ENCODE data around the gene PSMB3. TPM values are rescaled to one million over a fixed set of nuclear protein-coding genes. Genes with fewer than 3 reads are reported as not detected.

The PSMB3 gene
- polyA plus RNA-seq, 3 donors: 315 to 689 (median 625) TPM

- no peak for TF ChIP-seq CTCF (IDR thresholded peaks at IDR 0.05)
- Mint-ChIP-seq H3K9me3 (peaks cover 0 to 5% (median 0%) of the 10 kb centered on the region in 7 donors), H3K36me3 (peaks cover 19 to 24% of the 10 kb centered on the region in 2 donors), H3K27ac (peak within 1 kb of the TSS; percentile 91 to 100 (median 95)), H3K4me1 (peaks cover 57% of the 10 kb centered on the region), H3K4me3 (peak within 1 kb of the TSS; percentile 94 to 98), H3K27me3 (ENCODE audit: low read depth in 3 of 3) (peaks cover 7 to 23% (median 16%) of the 10 kb centered on the region in 3 donors)
- peak within 1 kb of the TSS; percentile 99 to 100 for H3K27ac ChIP-seq (ENCODE audit: low read depth in 1 of 2, low read length in 2 of 2)
- H3K4me3 ChIP-seq (replicated peaks in 1 of 3; ENCODE audit: low read depth in 2 of 3, low read length in 3 of 3): peak within 1 kb of the TSS; percentile 86 to 93 (median 90)
- H3K4me2 ChIP-seq (replicated peaks; ENCODE audit: extremely low read depth, low read length, poor library complexity, severe bottlenecking): peak within 1 kb of the TSS; percentile 93
- H3K9me3 ChIP-seq (replicated peaks in 1 of 2; ENCODE audit: control insufficient read depth in 1 of 2, insufficient read depth in 1 of 2, low read length in 2 of 2): no peaks in the 10 kb centered on the region
- peaks cover 57 to 58% of the 10 kb centered on the region in 2 donors for H3K4me1 ChIP-seq (ENCODE audit: control insufficient read depth in 1 of 2, insufficient read depth in 2 of 2, low read length in 2 of 2)
- H3K79me2 ChIP-seq (ENCODE audit: insufficient read depth, low read length): peaks cover 8% of the 10 kb centered on the region
- peak within 1 kb of the TSS; percentile 83 for H2AFZ ChIP-seq (ENCODE audit: insufficient read depth, low read depth, low read length, poor library complexity, severe bottlenecking)
- peak; percentile 60 to 67 (median 63) for DNase-seq
- peak within 1 kb of the TSS; percentile 93 for H3K9ac ChIP-seq (ENCODE audit: insufficient read depth, low read length, poor library complexity, severe bottlenecking)
- intact Hi-C loops (cut with micrococcal nuclease): loop anchor here (5.0 to 10.0 kb wide), 2 partner anchors 97 to 160 kb away; no protein-coding TSS in a partner anchor
- under 1% methylated on average over 76 of the region's 100 CpGs for WGBS (ENCODE audit: insufficient coverage)
- H3K27me3 ChIP-seq (ENCODE audit: control insufficient read depth in 2 of 2, insufficient read depth in 2 of 2, low read length in 2 of 2): peaks cover 0 to 6% of the 10 kb centered on the region in 2 donors
- H3K36me3 ChIP-seq (replicated peaks in 1 of 2; ENCODE audit: control insufficient read depth in 1 of 2, insufficient read depth in 2 of 2, low read length in 2 of 2): peaks cover 3 to 18% of the 10 kb centered on the region in 2 donors
- peaks cover 13% of the 10 kb centered on the region for H4K20me1 ChIP-seq (ENCODE audit: insufficient read depth, low read length)
These were observed 47.7 kb upstream of the PSMB3 start, which contains the start of gene MLLT6 for GRCh38 chr17:38704606-38705522. Gene MLLT6 (plus strand): TSS chr17:38705273. CDS start chr17:38705633, 360 bp downstream.

- Mint-ChIP-seq H3K27ac (peak overlapping the region in 1 of 7 donors; percentile 50), H3K4me1 (peaks cover 57% of the 10 kb centered on the region), H3K27me3 (ENCODE audit: low read depth in 3 of 3) (peaks cover 8 to 19% (median 16%) of the 10 kb centered on the region in 3 donors), H3K9me3 (peaks cover 0 to 5% (median 0%) of the 10 kb centered on the region in 7 donors), H3K4me3 (peak overlapping the region; percentile 78 to 85), H3K36me3 (peaks cover 19 to 28% of the 10 kb centered on the region in 2 donors)
- Histone ChIP-seq H3K4me3 (replicated peaks in 1 of 3; ENCODE audit: low read depth in 2 of 3, low read length in 3 of 3) (peak overlapping the region; percentile 45 to 93 (median 56)), H3K9me3 (replicated peaks in 1 of 2; ENCODE audit: control insufficient read depth in 1 of 2, insufficient read depth in 1 of 2, low read length in 2 of 2) (no peaks in the 10 kb centered on the region), H3K9ac (ENCODE audit: insufficient read depth, low read length, poor library complexity, severe bottlenecking) (peak overlapping the region; percentile 93), H3K79me2 (ENCODE audit: insufficient read depth, low read length) (peaks cover 8% of the 10 kb centered on the region), H4K20me1 (ENCODE audit: insufficient read depth, low read length) (peaks cover 13% of the 10 kb centered on the region), H2AFZ (ENCODE audit: insufficient read depth, low read depth, low read length, poor library complexity, severe bottlenecking) (peak overlapping the region; percentile 51), H3K36me3 (replicated peaks in 1 of 2; ENCODE audit: control insufficient read depth in 1 of 2, insufficient read depth in 2 of 2, low read length in 2 of 2) (peaks cover 3 to 20% of the 10 kb centered on the region in 2 donors), H3K27ac (ENCODE audit: low read depth in 1 of 2, low read length in 2 of 2) (no peak overlapping the region), H3K4me2 (replicated peaks; ENCODE audit: extremely low read depth, low read length, poor library complexity, severe bottlenecking) (peak overlapping the region; percentile 80), H3K27me3 (ENCODE audit: control insufficient read depth in 2 of 2, insufficient read depth in 2 of 2, low read length in 2 of 2) (peaks cover 0 to 6% of the 10 kb centered on the region in 2 donors), H3K4me1 (ENCODE audit: control insufficient read depth in 1 of 2, insufficient read depth in 2 of 2, low read length in 2 of 2) (peaks cover 51 to 52% of the 10 kb centered on the region in 2 donors)
- TF ChIP-seq CTCF (IDR thresholded peaks at IDR 0.05): no peak
- WGBS (ENCODE audit: insufficient coverage): 0% methylated on average over 8 of the region's 32 CpGs
- no peak for DNase-seq
- intact Hi-C loops (cut with micrococcal nuclease): loop anchor here in 1 of 2 donors (10.0 kb wide), 1 partner anchor 159 kb away; no protein-coding TSS in a partner anchor
These were observed 47.1 kb upstream of the PSMB3 start for GRCh38 chr17:38705523-38705802.

All from CD14-positive monocyte (primary cell).